H1 (cell line): ENCODE measurements around the gene CTPS2. TPM values are rescaled to one million over a fixed set of nuclear protein-coding genes. Genes with fewer than 3 reads are reported as not detected.
A peak's percentile ranks its signal among the peaks of the same experiment; 100 is the strongest.

ENCODE experiments used
- CTCF ChIA-PET: fragments of 300-600 bp; sonication (Branson Sonifier 250); formaldehyde crosslinking; loops from one replicate; lab custom pipeline; 2021; ENCODE audit not compliant: partially characterized antibody; lab: Charles Lee
- POLR2A ChIA-PET: fragments of 300-600 bp; sonication (Branson Sonifier 250); formaldehyde crosslinking; loops from one replicate; lab custom pipeline; 2021; ENCODE audit warnings: inconsistent platforms; ENCODE audit not compliant: partially characterized antibody; lab: Charles Lee
- DNase-seq, 2 experiments: peaks; one replicate each; pipeline versions ENCODE4 v3.0.0 to v3.0.0-alpha.2; 2010 to 2022; ENCODE audit warnings: low spot score in 2 of 2, low read depth in 1 of 2, mixed read lengths in 1 of 2
- FAIRE-seq: peaks from 2 replicates; lab custom pipeline; 2011; peaks lifted over from hg19 to GRCh38; lab: Jason Lieb, UNC
- H2AFZ ChIP-seq: 2 replicates; pipeline ENCODE4 v1.8.1; 2012; ENCODE audit warnings: low read length, inconsistent platforms
- H2AK5ac ChIP-seq: 2 replicates; pipeline ENCODE4 v1.6.1; 2013; ENCODE audit warnings: low read depth, low read length
- H2BK120ac ChIP-seq: replicated peaks from 2 replicates; pipeline ENCODE3; 2013; ENCODE audit warnings: low read depth, low read length, inconsistent platforms
- H2BK12ac ChIP-seq: 2 replicates; pipeline ENCODE4 v1.6.1; 2013; ENCODE audit warnings: low read depth, low read length
- H2BK15ac ChIP-seq: 2 replicates; pipeline ENCODE4 v1.6.1; 2013; ENCODE audit warnings: low read length
- H2BK20ac ChIP-seq: 2 replicates; pipeline ENCODE4 v1.6.1; 2013; ENCODE audit warnings: low read length
- H2BK5ac ChIP-seq: 2 replicates; pipeline ENCODE4 v1.6.1; 2013; ENCODE audit warnings: low read depth, low read length
- H3K14ac ChIP-seq: 2 replicates; pipeline ENCODE4 v1.6.1; 2013; ENCODE audit warnings: inconsistent platforms; ENCODE audit not compliant: insufficient read length
- H3K18ac ChIP-seq: 2 replicates; pipeline ENCODE4 v1.6.1; 2013; ENCODE audit warnings: low read length; ENCODE audit errors: extremely low read depth
- H3K23ac ChIP-seq: 2 replicates; pipeline ENCODE4 v1.6.1; 2013; ENCODE audit warnings: inconsistent platforms; ENCODE audit not compliant: insufficient read length
- H3K23me2 ChIP-seq: 2 replicates; pipeline ENCODE4 v1.6.1; 2013; ENCODE audit warnings: low read depth, low read length
- H3K27ac ChIP-seq: 2 replicates; pipeline ENCODE4 v1.6.1; 2011; ENCODE audit warnings: low read depth, low read length, inconsistent platforms
- H3K27me3 ChIP-seq, 4 experiments: replicated peaks in 1 of 4; 1 replicate in 1 of 4; 2 replicates in 3 of 4; pipeline versions ENCODE4 v1.6.1 to v1.8.1; 2011 to 2013; ENCODE audit warnings: low read length in 3 of 4, mild to moderate bottlenecking in 3 of 4, inconsistent platforms in 2 of 4, mixed read lengths in 2 of 4, moderate library complexity in 1 of 4; ENCODE audit not compliant: control insufficient read depth in 3 of 4, insufficient read depth in 3 of 4; ENCODE audit errors: extremely low read depth in 1 of 4
- H3K36me3 ChIP-seq, 4 experiments: 2 replicates each; pipeline versions ENCODE4 v1.6.1 to v1.8.1; 2011 to 2013; ENCODE audit warnings: mild to moderate bottlenecking in 4 of 4, low read length in 3 of 4, moderate library complexity in 2 of 4, control low read depth in 1 of 4, inconsistent platforms in 1 of 4; ENCODE audit not compliant: insufficient read depth in 4 of 4, control insufficient read depth in 2 of 4
- H3K4ac ChIP-seq: replicated peaks from 2 replicates; pipeline ENCODE3; 2013; ENCODE audit warnings: low read length, low read depth, mixed read lengths, inconsistent platforms; ENCODE audit not compliant: insufficient read length
- H3K4me1 ChIP-seq, 4 experiments: replicated peaks in 1 of 4; 1 replicate in 1 of 4; 2 replicates in 3 of 4; pipeline versions ENCODE4 v1.6.1 to v1.8.1; 2011 to 2013; ENCODE audit warnings: low read length in 3 of 4, inconsistent platforms in 2 of 4, mixed read lengths in 1 of 4; ENCODE audit not compliant: insufficient read depth in 4 of 4, control insufficient read depth in 3 of 4
- H3K4me2 ChIP-seq, 2 experiments: 2 replicates each; pipeline versions ENCODE4 v1.6.1 to v1.8.1; 2011 to 2013; ENCODE audit warnings: low read depth in 2 of 2, low read length in 2 of 2, control low read depth in 1 of 2, inconsistent platforms in 1 of 2, mild to moderate bottlenecking in 1 of 2; ENCODE audit not compliant: insufficient read depth in 1 of 2
- H3K4me3 ChIP-seq, 4 experiments: fragments of 200-600, 300-600 bp in 1 of 4; sonication (generic), shearing (Covaris generic), sonication (Bioruptor Twin) in 1 of 4; 2 replicates each; pipeline versions ENCODE4 v1.5.1 to v1.8.1; 2011 to 2016; ENCODE audit warnings: low read length in 4 of 4, low read depth in 3 of 4, control low read depth in 2 of 4, inconsistent platforms in 2 of 4, mild to moderate bottlenecking in 2 of 4, mixed read lengths in 1 of 4, moderate library complexity in 1 of 4; ENCODE audit not compliant: insufficient read depth in 2 of 4; ENCODE audit errors: extremely low read depth in 1 of 4
- H3K56ac ChIP-seq: replicated peaks from 2 replicates; pipeline ENCODE3; 2013; ENCODE audit warnings: low read depth, mild to moderate bottlenecking, mixed read lengths, low read length, inconsistent platforms; ENCODE audit not compliant: insufficient read length
- H3K79me1 ChIP-seq: 2 replicates; pipeline ENCODE4 v1.6.1; 2013; ENCODE audit warnings: low read depth, low read length, control low read depth
- H3K79me2 ChIP-seq, 2 experiments: 2 replicates each; pipeline versions ENCODE4 v1.6.1 to v1.8.1; 2012 to 2013; ENCODE audit warnings: low read length in 2 of 2, mild to moderate bottlenecking in 2 of 2, inconsistent platforms in 1 of 2; ENCODE audit not compliant: insufficient read depth in 2 of 2, control insufficient read depth in 1 of 2
- H3K9ac ChIP-seq, 4 experiments: replicated peaks in 1 of 4; 1 replicate in 1 of 4; 2 replicates in 3 of 4; pipeline versions ENCODE4 v1.6.1 to v1.8.1; 2011 to 2013; ENCODE audit warnings: low read depth in 3 of 4, low read length in 3 of 4, control low read depth in 2 of 4, mild to moderate bottlenecking in 2 of 4, moderate library complexity in 2 of 4, inconsistent platforms in 1 of 4; ENCODE audit errors: extremely low read depth in 1 of 4
- H3K9me3 ChIP-seq, 2 experiments: 2 replicates each; pipeline versions ENCODE4 v1.6.1 to v1.8.1; 2012 to 2013; ENCODE audit warnings: mild to moderate bottlenecking in 2 of 2, moderate library complexity in 2 of 2, control low read depth in 1 of 2, inconsistent platforms in 1 of 2, low read depth in 1 of 2, low read length in 1 of 2, mixed read lengths in 1 of 2; ENCODE audit not compliant: insufficient read depth in 2 of 2
- H4K20me1 ChIP-seq, 2 experiments: replicated peaks in 1 of 2; 2 replicates each; pipeline versions ENCODE3 to v1.8.1; 2011 to 2013; ENCODE audit warnings: inconsistent platforms in 2 of 2, low read length in 2 of 2, mild to moderate bottlenecking in 1 of 2; ENCODE audit not compliant: insufficient read depth in 2 of 2, control insufficient read depth in 1 of 2
- H4K5ac ChIP-seq: 2 replicates; pipeline ENCODE4 v1.6.1; 2013; ENCODE audit warnings: low read length, low read depth, mixed read lengths, inconsistent platforms; ENCODE audit not compliant: insufficient read length
- H4K8ac ChIP-seq: 2 replicates; pipeline ENCODE4 v1.8.0; 2013; ENCODE audit warnings: mild to moderate bottlenecking, moderate library complexity, low read length, inconsistent platforms; ENCODE audit not compliant: insufficient read depth; ENCODE audit errors: extremely low read depth
- H4K91ac ChIP-seq: replicated peaks from 2 replicates; pipeline ENCODE3; 2013; ENCODE audit warnings: low read length, mixed read lengths, inconsistent platforms; ENCODE audit not compliant: insufficient read length
- HDAC6 ChIP-seq: IDR thresholded peaks from one replicate; pipeline ENCODE4 v1.7.1; 2012; ENCODE audit warnings: low read depth, mild to moderate bottlenecking, inconsistent platforms, low read length, moderate library complexity
- WGBS, 2 experiments: shearing (Covaris generic) in 1 of 2; methylation state at CpG; one replicate each; pipeline versions ENCODE4 v1.1.6 to v1.1.7; 2013 to 2015; ENCODE audit warnings: low lambda C conversion rate in 2 of 2, mixed read lengths in 2 of 2, inconsistent platforms in 1 of 2, low coverage in 1 of 2, missing lambda C conversion rate in 1 of 2; ENCODE audit not compliant: insufficient replicate concordance in 2 of 2, insufficient coverage in 1 of 2, insufficient read length in 1 of 2; ENCODE audit errors: extremely low coverage in 1 of 2, missing lambda C conversion rate in 1 of 2; 5-methylcytosine and 5-hydroxymethylcytosine counted together
- polyA plus RNA-seq, 7 experiments: library from polyadenylated mRNA; depleted of rRNA in 3 of 7; stranded (reverse) in 5 of 7; unstranded in 2 of 7; fragments of >200 nt in 5 of 7; fragments of 200-250 nt in 2 of 7; gene quantifications; 1 replicate in 5 of 7; 2 replicates in 1 of 7; 4 replicates in 1 of 7; pipeline versions ENCODE4 v1.2.1 to v1.2.3, GENCODE V29; 2011 to 2013; ENCODE audit warnings: missing spikeins in 2 of 7, mixed read lengths in 2 of 7
- total RNA-seq: library from RNA; stranded (reverse); fragmentation: NEBNext Ultra II Directional; extraction: Animal tissue kit (Norgen Biotek cat#: 25700); gene quantifications from 2 replicates; pipeline ENCODE4 v1.2.1, GENCODE V29; 2021

The CTPS2 gene
- total and polyA plus RNA-seq, 2 of the 8 experiments (the other 6 are each of a cell fraction or from before 2014, with no cell fraction given), result 17.1 to 34.0 TPM

- Histone ChIP-seq H3K9me3 (no peaks in the 10 kb centered on the region), H4K8ac (peak within 1 kb of the TSS; percentile 98; the same call in 1 of the 2 replicates), H3K23me2 (peaks cover 5% of the 10 kb centered on the region; the same call in 1 of the 2 replicates), H3K4me1 (no peaks in the 10 kb centered on the region), H2BK120ac (peak within 1 kb of the TSS; percentile 43), H2BK12ac (peak within 1 kb of the TSS; percentile 92; the same call in 1 of the 2 replicates), H3K23ac (no peak within 1 kb of the TSS), H4K20me1 (peaks cover 2 to 3% of the 10 kb centered on the region in 2 experiments), H3K4ac (peak within 1 kb of the TSS; percentile 91), H2BK15ac (no peak within 1 kb of the TSS), H3K36me3 (no peaks in the 10 kb centered on the region), H3K14ac (no peak within 1 kb of the TSS), H3K79me1 (peaks cover 3% of the 10 kb centered on the region; the same call in 1 of the 2 replicates), H2BK5ac (peak within 1 kb of the TSS; percentile 93), H3K27ac (peak within 1 kb of the TSS; percentile 97), H4K91ac (peak within 1 kb of the TSS; percentile 54), H4K5ac (peak within 1 kb of the TSS; percentile 72), H2BK20ac (no peak within 1 kb of the TSS), H2AFZ (no peak within 1 kb of the TSS), H3K27me3 (no peaks in the 10 kb centered on the region), H3K4me3 (peak within 1 kb of the TSS; percentile 64 to 98 (median 80)), H3K9ac (peak within 1 kb of the TSS; percentile 83 to 97 (median 92)), H2AK5ac (0 out of 2 replicates have a peak within 1 kb of the TSS, but pooled peaks have one; percentile 53), H3K4me2 (peak within 1 kb of the TSS; percentile 87 to 91), H3K56ac (peak within 1 kb of the TSS; percentile 46), H3K18ac (peak within 1 kb of the TSS; percentile 60), H3K79me2 (peaks cover 6 to 49% of the 10 kb centered on the region in 2 experiments; a peak in 3 of 4 replicates)
- ChIA-PET CTCF (interaction anchor here (0.5 to 1.2 kb wide), 2 partner anchors 88 to 728 kb away, joined by 3 to 5 read pairs; no protein-coding TSS in a partner anchor), POLR2A (interaction anchor here (0.6 to 2.2 kb wide), 20 partner anchors 8 to 1245 kb away, joined by 3 to 7 read pairs (median 4); no protein-coding TSS in a partner anchor)
- WGBS, 2 experiments, result 1% methylated on average over 10 of the region's 54 CpGs; no CpG with 5 or more reads in 1 of the 2 experiments
- DNase-seq, result peak; percentile 70 to 95
- FAIRE-seq, result peak; percentile 71
- TF ChIP-seq HDAC6, result no peak
Measured at GRCh38 chrX:16719334-16720084, 7.0 kb upstream of the CTPS2 start, which contains the start of gene SYAP1. Gene SYAP1 (plus strand): TSS chrX:16719612. CDS start chrX:16719725, 113 bp downstream.
